ENCODE measurements around the gene MT2A.

The MT2A gene

DNA sequence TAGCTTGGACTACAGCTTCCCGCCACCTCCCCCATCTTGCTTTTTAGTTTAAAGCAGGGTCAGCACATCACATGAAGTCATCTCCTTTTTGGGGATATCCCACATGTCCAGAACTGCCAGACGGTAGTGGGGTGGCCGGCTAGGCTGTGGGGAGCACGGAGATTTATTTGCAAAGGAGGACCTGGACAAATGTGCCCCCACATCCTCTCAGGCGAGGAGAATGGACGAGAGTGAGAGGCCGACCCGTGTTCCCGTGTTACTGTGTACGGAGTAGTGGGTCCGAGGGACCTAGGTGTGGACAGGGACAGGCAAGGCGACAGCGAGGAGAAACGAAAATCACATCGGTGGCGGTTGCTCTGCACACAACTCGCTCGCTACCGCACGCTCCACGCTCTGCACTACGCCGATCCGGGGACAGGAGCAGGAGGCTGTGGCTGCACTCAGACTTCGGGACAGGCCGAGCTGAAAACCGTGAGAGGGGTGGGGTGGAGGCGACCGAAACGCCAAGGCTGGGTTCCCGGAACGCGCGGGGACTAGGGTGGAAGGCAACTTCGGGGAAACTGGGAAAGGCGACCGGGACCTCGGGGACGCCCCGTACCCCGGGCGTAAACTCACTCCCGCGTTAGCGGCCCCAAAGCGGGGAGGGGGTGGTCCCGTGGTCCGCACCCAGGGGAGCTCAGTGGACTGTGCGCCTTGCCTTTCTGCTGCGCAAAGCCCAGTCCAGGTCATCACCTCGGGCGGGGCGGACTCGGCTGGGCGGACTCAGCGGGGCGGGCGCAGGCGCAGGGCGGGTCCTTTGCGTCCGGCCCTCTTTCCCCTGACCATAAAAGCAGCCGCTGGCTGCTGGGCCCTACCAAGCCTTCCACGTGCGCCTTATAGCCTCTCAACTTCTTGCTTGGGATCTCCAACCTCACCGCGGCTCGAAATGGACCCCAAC lies 29.7 kb downstream of the MT2A start, which contains the start of gene MT1A:
MT1A (plus strand) TSS at position 853 of the 937 bp plus-strand sequence; CDS start at position 926, 73 bp downstream.
- Histone ChIP-seq H3K4me1 (ENCODE audit: control insufficient read depth, insufficient read depth, low read length) (no peaks in the 10 kb centered on the region), H3K4me3 (ENCODE audit: low read length) (peak within 1 kb of the TSS; percentile 65), H3K9ac (ENCODE audit: low read length) (no peak within 1 kb of the TSS), H3K27ac (ENCODE audit: low read depth, low read length) (peak within 1 kb of the TSS; percentile 30), H3K27me3 (ENCODE audit: control insufficient read depth, insufficient read depth, low read length) (peaks cover 37% of the 10 kb centered on the region), H3K36me3 (ENCODE audit: control insufficient read depth, insufficient read depth, low read length) (no peaks in the 10 kb centered on the region)

DNA sequence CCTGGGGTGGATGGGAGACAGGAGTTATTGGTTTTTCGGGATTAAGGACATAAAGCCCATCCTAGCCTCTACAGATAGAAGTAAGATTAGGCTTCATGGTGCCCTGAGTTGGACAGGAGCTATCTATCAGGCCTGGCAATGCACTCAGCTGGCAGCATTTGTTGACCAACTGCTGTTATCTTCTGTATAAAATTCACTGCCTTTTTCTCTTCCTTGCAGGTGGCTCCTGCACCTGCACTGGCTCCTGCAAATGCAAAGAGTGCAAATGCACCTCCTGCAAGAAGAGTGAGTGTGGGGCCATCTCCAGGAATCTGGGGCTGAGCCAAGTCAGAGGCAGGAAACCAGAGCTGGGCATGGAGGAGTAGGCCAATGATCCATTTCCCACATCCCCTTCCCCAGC lies 30.7 kb downstream of the MT2A start:
- Histone ChIP-seq H3K4me1 (ENCODE audit: control insufficient read depth, insufficient read depth, low read length) (no peaks in the 10 kb centered on the region), H3K27ac (ENCODE audit: low read depth, low read length) (no peak overlapping the region), H3K4me3 (ENCODE audit: low read length) (no peak overlapping the region), H3K36me3 (ENCODE audit: control insufficient read depth, insufficient read depth, low read length) (no peaks in the 10 kb centered on the region), H3K9ac (ENCODE audit: low read length) (no peak overlapping the region), H3K27me3 (ENCODE audit: control insufficient read depth, insufficient read depth, low read length) (peaks cover 33% of the 10 kb centered on the region)

DNA sequence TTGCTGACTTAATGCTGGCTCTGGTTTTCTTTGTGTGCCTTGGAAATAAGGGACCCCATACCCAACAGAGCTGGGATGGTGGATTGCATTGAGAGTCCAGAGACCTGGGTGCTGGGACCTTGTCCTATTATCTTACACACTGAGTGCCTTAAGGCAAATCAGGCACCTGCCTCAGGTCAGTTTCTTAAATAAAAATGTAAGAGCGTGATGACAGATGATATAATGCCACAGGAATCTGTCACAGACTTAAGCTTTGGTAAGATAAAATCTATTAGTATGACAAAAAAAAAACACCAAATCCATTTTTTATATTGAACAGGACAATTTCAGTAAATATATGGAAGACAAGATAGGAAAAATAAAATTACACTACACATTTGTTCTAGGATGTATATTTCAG lies 31.7 kb downstream of the MT2A start:
- no peak overlapping the region for H3K27ac ChIP-seq (ENCODE audit: low read depth, low read length)
- H3K27me3 ChIP-seq (ENCODE audit: control insufficient read depth, insufficient read depth, low read length), result peaks cover 30% of the 10 kb centered on the region
- H3K4me1 ChIP-seq (ENCODE audit: control insufficient read depth, insufficient read depth, low read length), result no peaks in the 10 kb centered on the region
- H3K9ac ChIP-seq (ENCODE audit: low read length), result no peak overlapping the region
- H3K36me3 ChIP-seq (ENCODE audit: control insufficient read depth, insufficient read depth, low read length), result no peaks in the 10 kb centered on the region
- H3K4me3 ChIP-seq (ENCODE audit: low read length), result no peak overlapping the region

DNA sequence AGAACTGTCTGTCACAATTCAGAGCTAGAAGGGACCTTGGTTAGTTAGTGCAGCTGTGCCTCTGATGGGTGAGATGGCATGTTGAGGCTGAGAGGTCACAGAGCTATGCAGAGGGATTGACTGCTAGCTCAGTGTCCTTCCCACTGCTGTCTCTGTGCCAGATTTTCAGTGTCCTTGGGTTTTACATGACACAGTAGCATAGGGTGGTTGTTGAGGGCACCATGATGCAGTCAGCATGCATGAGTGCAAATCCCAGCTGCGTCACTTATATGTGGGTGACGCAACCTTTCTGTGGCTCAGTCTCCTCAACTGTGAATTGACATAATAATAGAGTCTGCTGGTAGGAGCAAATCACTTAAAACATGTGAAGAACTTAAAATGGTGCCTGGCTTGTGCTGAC lies 32.8 kb downstream of the MT2A start:
- Histone ChIP-seq H3K36me3 (ENCODE audit: control insufficient read depth, insufficient read depth, low read length) (no peaks in the 10 kb centered on the region), H3K27ac (ENCODE audit: low read depth, low read length) (no peak overlapping the region), H3K27me3 (ENCODE audit: control insufficient read depth, insufficient read depth, low read length) (peaks cover 24% of the 10 kb centered on the region), H3K4me3 (ENCODE audit: low read length) (no peak overlapping the region), H3K9ac (ENCODE audit: low read length) (no peak overlapping the region), H3K4me1 (ENCODE audit: control insufficient read depth, insufficient read depth, low read length) (no peaks in the 10 kb centered on the region)

DNA sequence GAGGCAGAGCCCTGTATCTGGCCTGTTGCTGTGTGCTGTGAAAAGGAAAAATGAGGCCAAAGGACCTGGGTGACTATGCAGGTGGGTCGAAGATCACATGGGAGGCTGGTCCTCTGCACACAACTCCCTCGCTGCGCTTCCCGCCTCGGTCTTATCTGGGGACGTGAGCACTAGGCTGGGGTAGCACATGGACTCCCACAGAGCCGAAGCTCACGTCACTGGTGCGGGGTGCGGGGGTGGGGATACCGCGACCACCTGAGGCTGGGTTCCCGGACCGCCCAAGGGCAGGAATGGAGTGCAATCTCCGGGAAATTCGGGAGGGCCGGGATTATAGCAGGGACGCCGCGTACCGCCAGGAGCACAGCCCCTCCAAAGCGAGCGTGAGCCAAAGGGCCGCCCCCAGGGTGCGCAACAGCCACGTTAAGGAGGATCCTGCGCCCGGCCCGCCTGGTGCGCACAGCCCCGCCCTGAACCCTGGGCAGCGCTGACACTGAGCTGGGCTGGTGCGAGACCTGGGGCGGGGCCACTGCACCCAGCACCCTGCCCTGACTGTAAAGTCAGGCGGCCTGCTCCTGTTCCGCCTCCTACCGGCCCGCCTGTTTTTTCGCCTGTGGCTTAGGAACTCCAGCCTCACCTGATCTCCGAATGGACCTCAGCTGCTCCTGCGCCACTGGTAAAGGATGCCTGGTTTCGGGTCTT lies 34.8 kb downstream of the MT2A start:
- H3K27ac ChIP-seq (ENCODE audit: low read depth, low read length), result no peak overlapping the region
- H3K4me1 ChIP-seq (ENCODE audit: control insufficient read depth, insufficient read depth, low read length), result no peaks in the 10 kb centered on the region
- H3K27me3 ChIP-seq (ENCODE audit: control insufficient read depth, insufficient read depth, low read length), result peaks cover 13% of the 10 kb centered on the region
- peak overlapping the region; percentile 48 for H3K4me3 ChIP-seq (ENCODE audit: low read length)
- H3K9ac ChIP-seq (ENCODE audit: low read length), result no peak overlapping the region
- no peaks in the 10 kb centered on the region for H3K36me3 ChIP-seq (ENCODE audit: control insufficient read depth, insufficient read depth, low read length)

DNA sequence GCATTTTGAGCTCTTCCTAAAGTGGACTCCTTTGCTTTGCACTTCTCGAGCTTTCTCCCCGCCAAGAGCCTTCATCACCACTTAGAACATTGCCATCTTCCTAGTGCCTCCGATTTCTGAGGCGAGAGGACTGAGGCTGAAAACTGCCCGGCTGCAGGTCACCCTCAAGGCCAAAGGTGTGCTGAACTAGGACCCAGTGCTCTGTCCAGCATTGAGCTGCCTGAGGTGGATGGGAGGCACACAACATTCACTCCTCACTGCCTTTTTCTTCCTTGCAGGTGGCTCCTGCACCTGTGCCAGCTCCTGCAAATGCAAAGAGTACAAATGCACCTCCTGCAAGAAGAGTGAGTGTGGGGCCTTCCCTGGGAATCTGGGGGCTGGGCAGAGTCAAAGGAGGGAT lies 35.4 kb downstream of the MT2A start:
- peaks cover 8% of the 10 kb centered on the region for H3K27me3 ChIP-seq (ENCODE audit: control insufficient read depth, insufficient read depth, low read length)

DNA sequence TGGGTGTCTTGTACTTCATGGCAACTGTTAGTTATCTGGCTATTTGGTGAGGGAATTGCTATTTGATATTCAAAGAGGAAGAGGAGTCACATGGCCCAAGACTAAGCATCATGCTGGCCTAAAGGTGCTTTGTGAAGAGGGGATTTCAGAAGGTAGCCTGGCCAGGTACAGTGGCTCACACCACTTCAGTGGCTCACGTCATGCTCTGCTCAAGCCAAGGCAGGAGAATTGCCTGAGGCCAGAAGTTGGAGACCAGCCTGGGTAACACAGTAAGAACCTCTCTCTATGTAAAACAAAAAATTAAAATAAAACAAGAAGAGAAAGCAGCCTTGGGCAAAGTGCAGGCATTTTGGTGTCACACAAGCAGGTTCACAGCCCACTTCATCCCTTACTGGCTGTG lies 36.9 kb downstream of the MT2A start:
- Histone ChIP-seq H3K9ac (ENCODE audit: low read length) (no peak overlapping the region), H3K27ac (ENCODE audit: low read depth, low read length) (no peak overlapping the region), H3K27me3 (ENCODE audit: control insufficient read depth, insufficient read depth, low read length) (no peaks in the 10 kb centered on the region), H3K4me1 (ENCODE audit: control insufficient read depth, insufficient read depth, low read length) (no peaks in the 10 kb centered on the region), H3K36me3 (ENCODE audit: control insufficient read depth, insufficient read depth, low read length) (no peaks in the 10 kb centered on the region), H3K4me3 (ENCODE audit: low read length) (no peak overlapping the region)

More for the DNA sequence above, 35.4 kb downstream of the MT2A start:
- Histone ChIP-seq H3K4me1 (ENCODE audit: control insufficient read depth, insufficient read depth, low read length) (no peaks in the 10 kb centered on the region), H3K4me3 (ENCODE audit: low read length) (peak overlapping the region; percentile 48), H3K9ac (ENCODE audit: low read length) (no peak overlapping the region), H3K36me3 (ENCODE audit: control insufficient read depth, insufficient read depth, low read length) (no peaks in the 10 kb centered on the region), H3K27ac (ENCODE audit: low read depth, low read length) (no peak overlapping the region)

DNA sequence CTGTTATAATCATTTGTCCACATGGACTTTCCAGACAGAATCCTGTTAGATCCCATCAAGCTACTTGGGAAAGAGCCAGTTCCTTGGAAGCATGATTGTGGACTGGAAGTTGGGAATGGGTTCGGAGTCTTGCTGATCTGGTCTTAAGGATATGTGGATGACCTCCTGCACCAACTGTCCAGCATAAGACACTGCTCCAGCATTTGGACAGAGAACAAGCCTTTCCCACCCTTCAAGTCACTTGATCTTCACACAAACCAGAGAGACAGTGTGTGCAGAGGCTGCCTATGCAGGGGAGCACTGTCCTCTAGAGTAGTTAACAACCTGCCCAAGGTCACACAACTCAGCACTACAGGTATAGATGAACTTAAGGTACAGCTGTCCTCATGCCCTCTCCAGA lies 37.5 kb downstream of the MT2A start:
- no peak overlapping the region for H3K4me3 ChIP-seq (ENCODE audit: low read length)
- no peak overlapping the region for H3K9ac ChIP-seq (ENCODE audit: low read length)
- H3K27ac ChIP-seq (ENCODE audit: low read depth, low read length), result no peak overlapping the region
- H3K4me1 ChIP-seq (ENCODE audit: control insufficient read depth, insufficient read depth, low read length), result no peaks in the 10 kb centered on the region
- no peaks in the 10 kb centered on the region for H3K36me3 ChIP-seq (ENCODE audit: control insufficient read depth, insufficient read depth, low read length)
- H3K27me3 ChIP-seq (ENCODE audit: control insufficient read depth, insufficient read depth, low read length), result no peaks in the 10 kb centered on the region

DNA sequence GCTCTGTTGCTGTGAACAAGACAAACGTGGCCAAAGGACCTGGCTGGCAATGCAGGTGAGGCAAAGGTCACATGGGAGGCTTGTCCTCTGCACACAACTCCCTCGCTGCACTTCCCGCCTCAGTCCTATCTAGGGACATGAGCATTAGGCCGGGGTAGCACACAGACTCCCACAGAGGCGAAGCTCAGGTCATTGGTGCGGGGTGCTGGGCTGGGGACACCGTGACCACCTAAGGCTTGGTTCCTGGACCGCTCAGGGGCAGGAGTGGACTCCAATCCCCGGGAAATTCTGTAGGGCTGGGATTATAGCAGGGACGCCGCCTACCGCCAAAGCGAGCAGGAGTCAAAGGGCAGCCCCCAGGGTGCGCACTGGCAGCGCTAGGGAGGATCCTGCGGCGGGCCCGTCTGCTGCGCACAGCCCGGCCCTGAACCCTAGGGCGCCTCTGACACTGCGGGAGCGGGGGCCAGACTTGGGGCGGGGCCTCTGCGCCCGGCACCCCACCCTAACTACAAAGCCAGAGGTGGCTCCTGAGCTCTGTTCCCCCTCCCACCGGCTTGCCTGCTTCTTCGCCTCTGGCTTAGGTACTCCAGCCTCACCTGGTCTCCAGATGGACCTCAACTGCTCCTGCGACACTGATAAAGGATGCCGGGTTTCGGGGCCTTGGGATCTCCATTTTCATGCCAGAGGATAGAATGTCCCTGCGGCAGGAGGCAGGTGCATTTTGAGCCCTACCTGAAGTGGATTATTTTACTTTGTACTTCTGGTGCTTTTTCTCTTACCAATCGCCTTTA lies 39.5 kb downstream of the MT2A start:
- Histone ChIP-seq H3K27ac (ENCODE audit: low read depth, low read length) (no peak overlapping the region), H3K4me3 (ENCODE audit: low read length) (no peak overlapping the region), H3K9ac (ENCODE audit: low read length) (no peak overlapping the region), H3K4me1 (ENCODE audit: control insufficient read depth, insufficient read depth, low read length) (no peaks in the 10 kb centered on the region), H3K27me3 (ENCODE audit: control insufficient read depth, insufficient read depth, low read length) (no peaks in the 10 kb centered on the region), H3K36me3 (ENCODE audit: control insufficient read depth, insufficient read depth, low read length) (no peaks in the 10 kb centered on the region)

DNA sequence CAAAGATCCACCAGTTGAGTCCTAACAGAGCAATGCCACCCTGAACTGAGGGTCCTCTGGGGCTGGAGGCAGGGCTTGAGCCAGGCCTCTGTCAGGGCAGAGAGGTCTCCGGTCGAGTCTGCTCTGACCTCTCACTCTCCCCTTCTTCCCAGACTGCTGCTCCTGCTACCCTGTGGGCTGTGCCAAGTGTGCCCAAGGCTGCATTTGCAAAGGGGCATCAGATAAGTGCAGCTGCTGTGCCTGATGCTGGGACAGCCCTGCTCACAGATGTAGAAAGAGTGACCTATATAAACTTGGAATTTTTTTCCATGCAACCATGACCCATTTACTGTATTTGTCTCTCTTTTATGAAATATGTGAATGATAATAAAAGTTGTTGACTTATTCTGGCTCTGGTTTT lies 40.9 kb downstream of the MT2A start:
- Histone ChIP-seq H3K27ac (ENCODE audit: low read depth, low read length) (no peak overlapping the region), H3K4me1 (ENCODE audit: control insufficient read depth, insufficient read depth, low read length) (no peaks in the 10 kb centered on the region), H3K36me3 (ENCODE audit: control insufficient read depth, insufficient read depth, low read length) (no peaks in the 10 kb centered on the region), H3K9ac (ENCODE audit: low read length) (no peak overlapping the region), H3K4me3 (ENCODE audit: low read length) (no peak overlapping the region), H3K27me3 (ENCODE audit: control insufficient read depth, insufficient read depth, low read length) (no peaks in the 10 kb centered on the region)

DNA sequence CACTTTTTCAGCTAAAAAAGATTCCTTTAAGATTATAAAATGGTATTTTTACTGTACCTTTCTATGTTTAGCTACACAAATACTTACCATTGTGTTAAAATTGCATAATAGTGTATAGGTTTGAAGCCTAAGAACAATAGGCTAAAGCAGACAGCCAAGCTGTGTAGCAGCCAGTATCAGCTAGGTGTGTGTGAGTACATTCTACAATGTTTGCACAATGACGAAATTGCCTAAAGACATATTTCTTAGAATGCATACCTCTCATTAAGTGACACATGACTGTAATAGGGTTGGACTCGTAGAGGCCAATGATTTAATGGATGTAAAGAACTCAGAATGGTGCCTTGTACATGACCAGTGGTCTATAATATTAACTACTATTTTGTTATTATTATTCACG lies 41.4 kb downstream of the MT2A start:
- Histone ChIP-seq H3K9ac (ENCODE audit: low read length) (no peak overlapping the region), H3K27me3 (ENCODE audit: control insufficient read depth, insufficient read depth, low read length) (no peaks in the 10 kb centered on the region)

DNA sequence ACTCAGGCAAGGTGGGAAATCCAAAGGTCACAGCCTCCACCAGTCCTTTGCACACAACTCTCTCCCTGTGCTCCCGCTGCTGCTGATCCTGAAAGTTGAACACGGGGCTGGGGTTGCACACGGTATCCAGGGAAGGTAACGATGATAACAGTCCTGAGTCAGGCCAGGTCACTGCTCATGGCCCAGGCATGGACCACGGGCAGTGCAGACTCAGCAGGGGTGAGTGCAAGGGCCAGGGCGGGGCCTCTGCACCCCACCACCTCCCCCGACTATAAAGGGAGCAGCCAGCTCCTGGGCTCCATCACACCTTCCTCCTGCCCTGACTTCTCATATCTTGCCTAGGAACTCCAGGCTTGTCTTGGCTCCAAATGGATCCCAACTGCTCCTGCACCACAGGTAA lies 43.2 kb downstream of the MT2A start, which contains the start of gene MT1B:
MT1B (plus strand) TSS at position 301 of the 400 bp plus-strand sequence; CDS start at position 369, 68 bp downstream.
- Histone ChIP-seq H3K4me3 (ENCODE audit: low read length) (no peak within 1 kb of the TSS), H3K27me3 (ENCODE audit: control insufficient read depth, insufficient read depth, low read length) (peaks cover 3% of the 10 kb centered on the region), H3K9ac (ENCODE audit: low read length) (no peak within 1 kb of the TSS), H3K27ac (ENCODE audit: low read depth, low read length) (no peak within 1 kb of the TSS), H3K36me3 (ENCODE audit: control insufficient read depth, insufficient read depth, low read length) (no peaks in the 10 kb centered on the region), H3K4me1 (ENCODE audit: control insufficient read depth, insufficient read depth, low read length) (no peaks in the 10 kb centered on the region)

More for the DNA sequence above, 41.4 kb downstream of the MT2A start:
- H3K4me1 ChIP-seq (ENCODE audit: control insufficient read depth, insufficient read depth, low read length), result no peaks in the 10 kb centered on the region
- H3K36me3 ChIP-seq (ENCODE audit: control insufficient read depth, insufficient read depth, low read length), result no peaks in the 10 kb centered on the region
- H3K27ac ChIP-seq (ENCODE audit: low read depth, low read length), result no peak overlapping the region
- H3K4me3 ChIP-seq (ENCODE audit: low read length), result no peak overlapping the region
